H9 (cell line): ENCODE measurements around the gene POLR2L. TPM values are rescaled to one million over a fixed set of nuclear protein-coding genes. Genes with fewer than 3 reads are reported as not detected.

Source experiments
- DNase-seq: peaks from one replicate; pipeline ENCODE4 v3.0.0-alpha.2; 2017
- H2AFZ ChIP-seq: one replicate; pipeline ENCODE4 v1.6.1; 2013; ENCODE audit warnings: mild to moderate bottlenecking, low read length, control low read depth, moderate library complexity
- H2AK5ac ChIP-seq: 2 replicates; pipeline ENCODE4 v1.6.1; 2013; ENCODE audit warnings: low read length, control low read depth, mixed read lengths; ENCODE audit not compliant: insufficient read length
- H2BK120ac ChIP-seq: one replicate; pipeline ENCODE4 v1.6.1; 2013; ENCODE audit warnings: low read depth, mild to moderate bottlenecking, low read length, control low read depth, inconsistent platforms; ENCODE audit not compliant: poor library complexity, severe bottlenecking
- H2BK12ac ChIP-seq: 2 replicates; pipeline ENCODE4 v1.6.1; 2013; ENCODE audit warnings: low read length, control low read depth, mixed read lengths, low read depth; ENCODE audit not compliant: insufficient read length
- H2BK15ac ChIP-seq: 2 replicates; pipeline ENCODE4 v1.6.1; 2013; ENCODE audit warnings: low read depth, low read length, control low read depth
- H2BK20ac ChIP-seq: one replicate; pipeline ENCODE4 v1.6.1; 2013; ENCODE audit warnings: low read depth, mild to moderate bottlenecking, low read length, control low read depth, inconsistent platforms; ENCODE audit not compliant: poor library complexity, severe bottlenecking
- H2BK5ac ChIP-seq: 2 replicates; pipeline ENCODE4 v1.6.1; 2013; ENCODE audit warnings: low read length, control low read depth, mixed read lengths; ENCODE audit not compliant: insufficient read length
- H3K14ac ChIP-seq: 2 replicates; pipeline ENCODE4 v1.6.1; 2013; ENCODE audit warnings: low read length, control low read depth; ENCODE audit not compliant: insufficient read depth
- H3K18ac ChIP-seq: 2 replicates; pipeline ENCODE4 v1.6.1; 2013; ENCODE audit warnings: low read depth, mild to moderate bottlenecking, mixed read lengths, low read length, control low read depth; ENCODE audit not compliant: insufficient read length
- H3K23ac ChIP-seq: 2 replicates; pipeline ENCODE4 v1.6.1; 2013; ENCODE audit warnings: low read length, control low read depth, mixed read lengths, low read depth; ENCODE audit not compliant: insufficient read length
- H3K23me2 ChIP-seq: 2 replicates; pipeline ENCODE4 v1.6.1; 2013; ENCODE audit warnings: low read depth, mild to moderate bottlenecking, mixed read lengths, low read length, control low read depth; ENCODE audit not compliant: insufficient read length, poor library complexity, severe bottlenecking
- H3K27ac ChIP-seq: 2 replicates; pipeline ENCODE4 v1.5.1; 2013; ENCODE audit warnings: low read length, control low read depth, mixed read lengths, low read depth; ENCODE audit not compliant: insufficient read length
- H3K27me3 ChIP-seq: 2 replicates; pipeline ENCODE4 v1.6.1; 2013; ENCODE audit warnings: low read length, control low read depth, inconsistent platforms; ENCODE audit not compliant: insufficient read depth
- H3K4ac ChIP-seq: 2 replicates; pipeline ENCODE4 v1.6.1; 2013; ENCODE audit warnings: low read depth, mild to moderate bottlenecking, control low read depth, inconsistent platforms, low read length, moderate library complexity
- H3K4me1 ChIP-seq: 2 replicates; pipeline ENCODE4 v1.6.1; 2013; ENCODE audit warnings: low read length, control low read depth, inconsistent platforms; ENCODE audit not compliant: insufficient read depth
- H3K4me2 ChIP-seq: 2 replicates; pipeline ENCODE4 v1.6.1; 2013; ENCODE audit warnings: low read length, control low read depth, mixed read lengths; ENCODE audit not compliant: insufficient read length, insufficient read depth
- H3K56ac ChIP-seq: 2 replicates; pipeline ENCODE4 v1.6.1; 2013; ENCODE audit warnings: low read depth, mild to moderate bottlenecking, mixed read lengths, low read length, control low read depth; ENCODE audit not compliant: insufficient read length
- H3K79me1 ChIP-seq: 2 replicates; pipeline ENCODE4 v1.6.1; 2013; ENCODE audit warnings: low read depth, mild to moderate bottlenecking, moderate library complexity, low read length, control low read depth, inconsistent platforms; ENCODE audit not compliant: insufficient read depth, poor library complexity, severe bottlenecking
- H3K79me2 ChIP-seq: 2 replicates; pipeline ENCODE4 v1.6.1; 2013; ENCODE audit warnings: low read length, control low read depth, inconsistent platforms; ENCODE audit not compliant: insufficient read depth
- H3K9ac ChIP-seq: 2 replicates; pipeline ENCODE4 v1.6.1; 2013; ENCODE audit warnings: low read length, control low read depth, mixed read lengths; ENCODE audit not compliant: insufficient read length; ENCODE audit errors: extremely low read depth
- H3K9me3 ChIP-seq: one replicate; pipeline ENCODE4 v1.6.1; 2013; ENCODE audit warnings: low read depth, low read length, inconsistent platforms; ENCODE audit not compliant: control insufficient read depth
- H3T11ph ChIP-seq: one replicate; pipeline ENCODE4 v1.6.1; 2013; ENCODE audit warnings: mild to moderate bottlenecking, low read length, control low read depth, inconsistent platforms
- H4K20me1 ChIP-seq: one replicate; pipeline ENCODE4 v1.6.1; 2013; ENCODE audit not compliant: control insufficient read depth, insufficient read length, insufficient read depth
- H4K5ac ChIP-seq: 2 replicates; pipeline ENCODE4 v1.6.1; 2013; ENCODE audit warnings: low read depth, mild to moderate bottlenecking, mixed read lengths, low read length, control low read depth; ENCODE audit not compliant: insufficient read length
- H4K8ac ChIP-seq: replicated peaks from 2 replicates; pipeline ENCODE4 v1.6.1; 2013; ENCODE audit warnings: low read length, control low read depth, mixed read lengths, low read depth; ENCODE audit not compliant: insufficient read length
- H4K91ac ChIP-seq: 2 replicates; pipeline ENCODE4 v1.6.1; 2013; ENCODE audit warnings: low read depth, mild to moderate bottlenecking, moderate library complexity, mixed read lengths, low read length, control low read depth; ENCODE audit not compliant: insufficient read length
- H3K27ac Mint-ChIP-seq, 3 experiments: 2 replicates in 2 of 3; 3 replicates in 1 of 3; pipeline ENCODE4 v1.8.0; 2020 to 2021; ENCODE audit warnings: mixed read lengths in 3 of 3, mild to moderate bottlenecking in 1 of 3, moderate library complexity in 1 of 3
- H3K27me3 Mint-ChIP-seq: 2 replicates; pipeline ENCODE4 v1.8.0; 2021; ENCODE audit warnings: low read depth, mild to moderate bottlenecking, moderate library complexity, mixed read lengths
- H3K36me3 Mint-ChIP-seq, 3 experiments: 2 replicates in 2 of 3; 3 replicates in 1 of 3; pipeline ENCODE4 v1.8.0; 2020 to 2021; ENCODE audit warnings: low read depth in 3 of 3, mixed read lengths in 3 of 3; ENCODE audit not compliant: insufficient read depth in 1 of 3
- H3K4me1 Mint-ChIP-seq, 2 experiments: 2 replicates each; pipeline ENCODE4 v1.8.0; 2020; ENCODE audit warnings: mixed read lengths in 2 of 2
- H3K4me3 Mint-ChIP-seq, 2 experiments: 2 replicates in 1 of 2; 3 replicates in 1 of 2; pipeline ENCODE4 v1.8.0; 2020 to 2021; ENCODE audit warnings: mild to moderate bottlenecking in 2 of 2, mixed read lengths in 2 of 2, moderate library complexity in 1 of 2
- H3K9me3 Mint-ChIP-seq, 2 experiments: 2 replicates in 1 of 2; 3 replicates in 1 of 2; pipeline ENCODE4 v1.8.0; 2020; ENCODE audit warnings: mild to moderate bottlenecking in 2 of 2, mixed read lengths in 2 of 2, moderate library complexity in 1 of 2
- WGBS: extraction: QIAGEN DNeasy Blood & Tissue Kit; methylation state at CpG from one replicate; pipeline ENCODE4 v1.1.7; 2013; ENCODE audit warnings: missing lambda C conversion rate, low lambda C conversion rate, mixed read lengths; ENCODE audit not compliant: insufficient read length; ENCODE audit errors: extremely low coverage; 5-methylcytosine and 5-hydroxymethylcytosine counted together
- total RNA-seq: library from RNA; stranded (reverse); gene quantifications from 2 replicates; pipeline ENCODE4 v1.2.1, GENCODE V29; 2021
- TF ChIP-seq, protein P1 (sequence below): fragments of 200-600 bp; sonication (generic); conservative IDR thresholded peaks from 3 replicates; pipeline ENCODE4 v1.8.0; 2021; ENCODE audit warnings: antibody characterized with exemption, mild to moderate bottlenecking

The POLR2L gene
- total RNA-seq, 1 experiment from 2014 or later: 135 TPM

DNA sequence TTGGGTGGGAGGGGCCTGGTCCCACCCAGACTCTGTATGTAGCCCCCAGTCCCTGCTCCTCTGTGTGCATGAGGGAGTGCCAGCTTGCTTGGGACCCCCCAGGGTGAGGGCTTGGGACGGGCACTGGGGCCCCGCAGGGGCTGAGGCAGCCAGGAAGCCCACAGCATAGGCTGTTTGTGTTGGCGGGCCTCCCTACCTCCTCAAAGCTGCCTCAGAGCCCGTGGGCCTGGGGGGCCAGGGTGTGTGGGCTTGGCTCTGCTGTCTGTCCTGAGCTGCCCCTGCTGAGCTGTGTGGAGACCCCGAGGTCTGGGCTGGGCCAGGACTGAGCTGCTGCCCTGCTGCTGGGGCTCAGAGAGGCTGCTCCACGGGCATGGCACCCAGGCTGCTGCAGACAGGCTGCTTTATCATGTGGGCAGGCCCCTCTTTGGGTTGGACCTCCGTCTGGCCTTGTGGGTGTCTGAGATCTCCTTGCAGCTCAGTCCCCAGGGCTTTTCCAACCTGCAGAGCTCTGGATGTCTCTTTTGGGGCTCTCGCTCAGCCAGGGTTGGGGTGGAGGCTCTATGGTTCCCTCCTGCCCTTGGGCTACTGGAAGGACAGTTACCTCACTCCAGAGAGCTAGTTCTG is 3.7 kb upstream of the POLR2L start:
- Histone ChIP-seq H3K9ac (no peak overlapping the region), H3K9me3 (no peaks in the 10 kb centered on the region), H4K20me1 (peaks cover 6% of the 10 kb centered on the region), H4K91ac (no peak overlapping the region), H2BK15ac (no peak overlapping the region), H3K79me1 (peaks cover 2% of the 10 kb centered on the region), H3K27me3 (no peaks in the 10 kb centered on the region; the same call in 1 of the 2 replicates), H3K4me1 (peaks cover 2% of the 10 kb centered on the region; the same call in 1 of the 2 replicates), H3K14ac (peak overlapping the region; percentile 37; the same call in 1 of the 2 replicates), H3K4ac (no peak overlapping the region), H3K18ac (no peak overlapping the region), H2AK5ac (no peak overlapping the region), H4K8ac (no peak overlapping the region), H3T11ph (no peak overlapping the region), H2BK12ac (no peak overlapping the region), H3K27ac (no peak overlapping the region), H4K5ac (no peak overlapping the region), H3K79me2 (no peaks in the 10 kb centered on the region; the same call in 1 of the 2 replicates), H3K23ac (no peak overlapping the region), H2BK5ac (no peak overlapping the region), H3K23me2 (peaks cover 24% of the 10 kb centered on the region), H2BK120ac (no peak overlapping the region), H3K56ac (no peak overlapping the region), H3K4me2 (no peak overlapping the region), H2AFZ (no peak overlapping the region), H2BK20ac (no peak overlapping the region)
- Mint-ChIP-seq H3K36me3 (peaks cover 0 to 5% (median 3%) of the 10 kb centered on the region in 3 experiments; a peak in 4 of 7 replicates), H3K27ac (peak overlapping the region in 1 of 3 experiments; percentile 59; a peak in 1 of 7 replicates), H3K9me3 (no peaks in the 10 kb centered on the region), H3K4me3 (no peak overlapping the region), H3K27me3 (peaks cover 7% of the 10 kb centered on the region), H3K4me1 (peaks cover 13 to 33% of the 10 kb centered on the region in 2 experiments)
- DNase-seq: no peak
- TF ChIP-seq, protein P1, sequence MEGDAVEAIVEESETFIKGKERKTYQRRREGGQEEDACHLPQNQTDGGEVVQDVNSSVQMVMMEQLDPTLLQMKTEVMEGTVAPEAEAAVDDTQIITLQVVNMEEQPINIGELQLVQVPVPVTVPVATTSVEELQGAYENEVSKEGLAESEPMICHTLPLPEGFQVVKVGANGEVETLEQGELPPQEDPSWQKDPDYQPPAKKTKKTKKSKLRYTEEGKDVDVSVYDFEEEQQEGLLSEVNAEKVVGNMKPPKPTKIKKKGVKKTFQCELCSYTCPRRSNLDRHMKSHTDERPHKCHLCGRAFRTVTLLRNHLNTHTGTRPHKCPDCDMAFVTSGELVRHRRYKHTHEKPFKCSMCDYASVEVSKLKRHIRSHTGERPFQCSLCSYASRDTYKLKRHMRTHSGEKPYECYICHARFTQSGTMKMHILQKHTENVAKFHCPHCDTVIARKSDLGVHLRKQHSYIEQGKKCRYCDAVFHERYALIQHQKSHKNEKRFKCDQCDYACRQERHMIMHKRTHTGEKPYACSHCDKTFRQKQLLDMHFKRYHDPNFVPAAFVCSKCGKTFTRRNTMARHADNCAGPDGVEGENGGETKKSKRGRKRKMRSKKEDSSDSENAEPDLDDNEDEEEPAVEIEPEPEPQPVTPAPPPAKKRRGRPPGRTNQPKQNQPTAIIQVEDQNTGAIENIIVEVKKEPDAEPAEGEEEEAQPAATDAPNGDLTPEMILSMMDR: no peak
- WGBS: no CpG with 5 or more reads among the region's 8 CpGs
